AG04450 (cell line): Measurements from ENCODE around the gene TBXA2R. TPM values are rescaled to one million over a fixed set of nuclear protein-coding genes. Genes with fewer than 3 reads are reported as not detected.
"Not testable (repeated sequence)": the region's sequence is repeated elsewhere in the genome, so short reads cannot be mapped to it uniquely, and the experiment has no call there.

ENCODE experiments used
- CTCF ChIA-PET: fragments of 300-600, 350-600 bp; formaldehyde crosslinking; extraction: SDS; loops from one replicate; lab custom pipeline; 2022; ENCODE audit warnings: antibody characterized with exemption, inconsistent platforms; lab: Charles Lee
- POLR2A ChIA-PET: fragments of 350-600 bp; formaldehyde crosslinking; extraction: SDS; loops from one replicate; lab custom pipeline; 2021; ENCODE audit warnings: antibody characterized with exemption, inconsistent platforms; lab: Yijun Ruan, JAX
- DNase-seq: peaks from one replicate; pipeline ENCODE4 v3.0.0-alpha.2; 2011; ENCODE audit warnings: low read depth, low spot score
- H3K27ac ChIP-seq: one replicate; pipeline ENCODE4 v1.5.1; 2012; ENCODE audit warnings: low read depth, low read length, control low read depth
- H3K27me3 ChIP-seq: one replicate; pipeline ENCODE4 v1.6.0; 2012; ENCODE audit warnings: low read length; ENCODE audit not compliant: control insufficient read depth, insufficient read depth
- H3K4me3 ChIP-seq: 2 replicates; pipeline ENCODE4 v1.5.1; 2011; ENCODE audit warnings: mild to moderate bottlenecking, low read depth, low read length, control low read depth
- H3K9me3 ChIP-seq: 2 replicates; pipeline ENCODE4 v1.5.1; 2012; ENCODE audit warnings: low read length; ENCODE audit not compliant: control insufficient read depth, insufficient read depth
- CTCF ChIP-seq: IDR thresholded peaks from 2 replicates; pipeline ENCODE4 v1.5.1; 2011; ENCODE audit warnings: low read depth, low read length, control low read depth, inconsistent platforms
- polyA plus RNA-seq: library from polyadenylated mRNA; depleted of rRNA; stranded (reverse); fragments of >200 nt; gene quantifications from 2 replicates; pipeline ENCODE4 v1.2.3, GENCODE V29; 2011

The TBXA2R gene
- polyA plus RNA-seq, 1 experiment = 0.84 TPM

DNA sequence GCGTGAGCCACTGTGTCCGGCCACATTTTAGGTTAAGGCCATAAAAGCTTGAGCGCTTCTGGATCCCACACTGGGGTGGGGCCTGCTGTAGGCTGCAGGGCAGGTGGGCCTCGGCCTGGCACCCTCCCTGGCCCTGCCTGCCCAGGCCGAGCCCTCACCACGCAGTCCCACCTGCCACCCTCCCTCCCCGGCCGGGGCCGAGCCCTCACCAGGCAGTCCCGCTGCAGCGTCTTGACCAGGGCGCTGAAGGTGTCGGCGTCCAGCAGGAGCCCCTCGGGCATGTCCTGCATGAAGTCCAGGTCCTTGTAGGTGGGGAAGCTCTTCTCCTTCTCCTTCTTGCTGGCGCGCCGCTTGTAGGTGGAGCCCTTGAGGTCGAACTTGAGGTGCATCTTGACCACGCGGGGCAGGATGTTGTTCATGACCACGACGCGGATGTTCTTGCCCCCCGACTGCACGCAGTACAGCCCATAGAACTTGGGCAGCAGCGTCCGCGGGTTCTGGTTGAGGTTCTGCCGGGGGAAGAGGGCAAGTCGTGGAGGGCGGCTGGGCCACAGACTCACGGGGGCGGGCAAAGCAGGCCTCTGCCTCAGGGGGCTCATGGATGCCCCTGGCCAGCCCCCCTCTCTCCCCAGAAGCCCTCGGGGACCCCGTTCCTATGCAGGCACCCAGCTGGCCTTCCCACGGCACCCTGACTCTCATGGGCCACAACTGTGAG, 46.6 kb upstream of the TBXA2R start:
- no peak overlapping the region for H3K27ac ChIP-seq
- CTCF ChIA-PET = no interaction called here
- H3K4me3 ChIP-seq = no peak overlapping the region
- TF ChIP-seq CTCF = no peak
- POLR2A ChIA-PET = no interaction called here
- H3K9me3 ChIP-seq = peaks cover 15% of the 10 kb centered on the region
- H3K27me3 ChIP-seq = no peaks in the 10 kb centered on the region
- DNase-seq = no peak

DNA sequence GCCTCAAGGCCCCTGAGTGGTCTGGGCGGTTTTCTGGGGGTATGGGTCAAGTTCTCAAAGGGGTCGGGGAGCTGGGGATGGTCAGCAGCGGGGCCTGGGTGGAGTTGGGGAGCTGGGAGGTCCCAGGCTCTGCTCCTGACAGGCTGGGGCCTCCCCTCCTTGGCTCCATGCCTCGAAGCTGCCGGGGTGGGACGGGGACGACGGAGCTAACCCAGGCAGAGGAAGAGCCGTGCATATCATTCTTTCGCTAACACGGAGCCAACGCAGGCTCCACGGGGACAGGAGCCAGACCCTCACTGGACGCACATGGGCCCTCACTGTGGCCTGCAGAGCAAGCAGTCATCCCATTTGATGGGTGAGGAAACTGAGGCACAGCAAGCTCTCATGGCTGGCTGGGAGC, 45.7 kb upstream of the TBXA2R start:
- peaks cover 13% of the 10 kb centered on the region for H3K9me3 ChIP-seq
- no peak for TF ChIP-seq CTCF
- H3K27me3 ChIP-seq = no peaks in the 10 kb centered on the region
- CTCF ChIA-PET = no interaction called here
- H3K27ac ChIP-seq = no peak overlapping the region
- no peak overlapping the region for H3K4me3 ChIP-seq
- no peak for DNase-seq
- POLR2A ChIA-PET = no interaction called here

DNA sequence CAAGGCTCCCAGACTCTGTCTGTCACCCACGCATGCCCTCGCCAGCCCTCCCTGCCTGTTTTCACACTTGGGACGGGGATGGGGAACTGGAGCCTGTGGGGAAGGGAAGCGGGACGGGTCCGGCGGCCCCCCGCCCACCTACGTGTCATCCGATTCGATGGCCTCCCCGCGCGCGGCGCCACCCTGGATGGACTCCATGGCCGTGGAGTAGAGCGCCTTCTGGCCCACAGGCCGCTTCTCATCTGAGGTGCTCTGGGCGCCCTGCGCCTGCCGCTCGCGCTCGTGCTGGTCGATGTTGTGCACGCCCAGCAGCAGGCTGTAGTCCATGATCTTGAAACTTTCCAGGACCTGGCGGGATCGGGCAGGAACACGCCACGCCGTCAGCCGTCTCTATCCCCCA, 45.0 kb upstream of the TBXA2R start:
- CTCF ChIA-PET = no interaction called here
- Histone ChIP-seq H3K27ac (no peak overlapping the region), H3K27me3 (no peaks in the 10 kb centered on the region), H3K9me3 (peaks cover 6% of the 10 kb centered on the region), H3K4me3 (no peak overlapping the region)
- DNase-seq = no peak
- no peak for TF ChIP-seq CTCF
- POLR2A ChIA-PET = no interaction called here

DNA sequence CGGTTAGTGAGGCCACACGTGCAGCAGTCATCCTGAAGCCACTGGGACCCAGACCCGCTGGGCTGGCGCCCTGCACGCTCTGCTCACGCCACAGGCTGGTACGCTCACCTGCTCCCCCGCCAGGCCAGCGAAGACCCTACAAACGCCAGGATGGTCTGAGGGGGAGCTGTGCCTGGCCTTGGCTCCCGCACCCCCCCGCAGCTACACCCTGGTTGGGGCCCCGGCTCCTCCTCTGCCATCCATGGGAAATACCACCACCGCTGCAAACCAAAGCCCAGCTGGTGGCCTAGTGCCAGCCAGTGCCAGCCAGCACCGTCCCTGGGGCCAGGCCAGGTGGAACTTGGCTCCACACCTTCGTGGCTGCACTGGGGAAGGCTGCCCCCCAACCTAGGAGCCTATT, 43.2 kb upstream of the TBXA2R start:
- Histone ChIP-seq H3K27ac (no peak overlapping the region), H3K4me3 (no peak overlapping the region), H3K27me3 (no peaks in the 10 kb centered on the region), H3K9me3 (no peaks in the 10 kb centered on the region; the same call in 1 of the 2 replicates)
- TF ChIP-seq CTCF = no peak
- POLR2A ChIA-PET = no interaction called here
- CTCF ChIA-PET = no interaction called here
- DNase-seq = no peak

GRCh38 chr19:3648037-3648905, 41.6 kb upstream of the TBXA2R start:
- ChIA-PET CTCF (no interaction called here), POLR2A (no interaction called here)
- Histone ChIP-seq H3K27ac (no peak overlapping the region), H3K9me3 (no peaks in the 10 kb centered on the region; the same call in 1 of the 2 replicates), H3K4me3 (no peak overlapping the region), H3K27me3 (no peaks in the 10 kb centered on the region)
- no peak for TF ChIP-seq CTCF
- DNase-seq = no peak

- CTCF ChIA-PET, H3K27me3 ChIP-seq, POLR2A ChIA-PET, DNase-seq, H3K27ac ChIP-seq, H3K9me3 ChIP-seq, H3K4me3 ChIP-seq: not testable (repeated sequence)
Measured at GRCh38 chr19:3647102-3647501, 40.4 kb upstream of the TBXA2R start.
